ENCODE results near the gene ARV1.
A peak's percentile ranks its signal among the peaks of the same experiment; 100 is the strongest.

The ARV1 gene

GRCh38 chr1:230975636-230976035, 3.3 kb upstream of the ARV1 start:
- Histone ChIP-seq H3K4me1 (ENCODE audit: low read depth, poor library complexity, severe bottlenecking) (peaks cover 34% of the 10 kb centered on the region), H2AFZ (ENCODE audit: low read depth) (no peak overlapping the region), H3K4me2 (no peak overlapping the region), H3K79me2 (ENCODE audit: insufficient read depth, low read depth) (peaks cover 37% of the 10 kb centered on the region), H3K27me3 (ENCODE audit: insufficient read depth, low read depth) (no peaks in the 10 kb centered on the region), H3K4me3 (IDR thresholded peaks at IDR 0.05; ENCODE audit: insufficient read depth, low read depth, low read length) (no peak overlapping the region), H4K20me1 (ENCODE audit: insufficient read depth) (no peaks in the 10 kb centered on the region), H3K9ac (no peak overlapping the region), H3K27ac (no peak overlapping the region), H3K36me3 (ENCODE audit: insufficient read depth) (no peaks in the 10 kb centered on the region)
- no peak for TF ChIP-seq CTCF (conservative IDR thresholded peaks at IDR 0.05; ENCODE audit: low read depth, low read length)

- H2AFZ ChIP-seq (ENCODE audit: low read depth), result no peak overlapping the region
- no peak overlapping the region for H3K4me3 ChIP-seq (IDR thresholded peaks at IDR 0.05; ENCODE audit: insufficient read depth, low read depth, low read length)
- no peaks in the 10 kb centered on the region for H4K20me1 ChIP-seq (ENCODE audit: insufficient read depth)
- no peak overlapping the region for H3K9ac ChIP-seq
- H3K27ac ChIP-seq, result no peak overlapping the region
- no peak overlapping the region; the same call in 1 of the 2 replicates for H3K4me2 ChIP-seq
- no peaks in the 10 kb centered on the region for H3K27me3 ChIP-seq (ENCODE audit: insufficient read depth, low read depth)
- no peak for TF ChIP-seq CTCF (conservative IDR thresholded peaks at IDR 0.05; ENCODE audit: low read depth, low read length)
- peaks cover 37% of the 10 kb centered on the region for H3K79me2 ChIP-seq (ENCODE audit: insufficient read depth, low read depth)
- H3K4me1 ChIP-seq (ENCODE audit: low read depth, poor library complexity, severe bottlenecking), result peaks cover 34% of the 10 kb centered on the region
- no peaks in the 10 kb centered on the region for H3K36me3 ChIP-seq (ENCODE audit: insufficient read depth)
These were observed 2.5 kb upstream of the ARV1 start for GRCh38 chr1:230976360-230976759.

GRCh38 chr1:230976825-230977747, 1.8 kb upstream of the ARV1 start:
- H3K4me1 ChIP-seq (ENCODE audit: low read depth, poor library complexity, severe bottlenecking), result peaks cover 34% of the 10 kb centered on the region
- H3K79me2 ChIP-seq (ENCODE audit: insufficient read depth, low read depth), result peaks cover 37% of the 10 kb centered on the region
- no peak for TF ChIP-seq CTCF (conservative IDR thresholded peaks at IDR 0.05; ENCODE audit: low read depth, low read length)
- no peaks in the 10 kb centered on the region for H3K36me3 ChIP-seq (ENCODE audit: insufficient read depth)
- no peaks in the 10 kb centered on the region for H3K27me3 ChIP-seq (ENCODE audit: insufficient read depth, low read depth)
- no peak overlapping the region; the same call in 1 of the 2 replicates for H3K9ac ChIP-seq
- no peak overlapping the region for H2AFZ ChIP-seq (ENCODE audit: low read depth)
- no peaks in the 10 kb centered on the region for H4K20me1 ChIP-seq (ENCODE audit: insufficient read depth)
- peak overlapping the region; percentile 69 for H3K4me3 ChIP-seq (IDR thresholded peaks at IDR 0.05; ENCODE audit: insufficient read depth, low read depth, low read length)
- no peak overlapping the region for H3K27ac ChIP-seq
- peak overlapping the region; percentile 88 for H3K4me2 ChIP-seq

GRCh38 chr1:230977761-230978490, 968 bp upstream of the ARV1 start:
- H3K4me3 ChIP-seq (IDR thresholded peaks at IDR 0.05; ENCODE audit: insufficient read depth, low read depth, low read length), result peak overlapping the region; percentile 69
- no peaks in the 10 kb centered on the region for H3K27me3 ChIP-seq (ENCODE audit: insufficient read depth, low read depth)
- peaks cover 37% of the 10 kb centered on the region for H3K79me2 ChIP-seq (ENCODE audit: insufficient read depth, low read depth)
- H3K27ac ChIP-seq, result no peak overlapping the region
- peak overlapping the region; percentile 88 for H3K4me2 ChIP-seq
- peaks cover 31% of the 10 kb centered on the region for H3K4me1 ChIP-seq (ENCODE audit: low read depth, poor library complexity, severe bottlenecking)
- no peaks in the 10 kb centered on the region for H3K36me3 ChIP-seq (ENCODE audit: insufficient read depth)
- TF ChIP-seq CTCF (conservative IDR thresholded peaks at IDR 0.05; ENCODE audit: low read depth, low read length), result no peak
- peak overlapping the region; percentile 61; the same call in 1 of the 2 replicates for H3K9ac ChIP-seq
- no peaks in the 10 kb centered on the region for H4K20me1 ChIP-seq (ENCODE audit: insufficient read depth)
- H2AFZ ChIP-seq (ENCODE audit: low read depth), result peak overlapping the region; percentile 60
